HCT116 (cell line): ENCODE data around the gene SLC30A7. TPM values are rescaled to one million over a fixed set of nuclear protein-coding genes. Genes with fewer than 3 reads are reported as not detected.
A peak's percentile ranks its signal among the peaks of the same experiment; 100 is the strongest.

ENCODE experiments used
- ATAC-seq: fragments of 200-7000 bp; cut with Tn5 transposase; 2 replicates; pipeline ENCODE4 v1.9.1; 2020; ENCODE audit warnings: mild to moderate bottlenecking, moderate library complexity
- BruUV-seq: library from RNA; stranded (reverse); fragments of 400-500 nt; replicated peaks from 2 replicates; lab custom pipeline; 2021; lab: Mats Ljungman, UMichigan
- CTCF ChIA-PET: fragments of 300-600 bp; sonication (Branson Sonifier 250); formaldehyde crosslinking; loops from one replicate; lab custom pipeline; 2021; ENCODE audit warnings: antibody characterized with exemption; lab: Charles Lee
- POLR2A ChIA-PET: fragments of 300-600, 350-600 bp; sonication (Branson Sonifier 250); formaldehyde crosslinking; loops from one replicate; lab custom pipeline; 2021; ENCODE audit warnings: antibody characterized with exemption; lab: Charles Lee
- RAD21 ChIA-PET, 2 experiments: fragments of 300-600 bp; sonication (Branson Sonifier 250); formaldehyde crosslinking; loops; one replicate each; lab custom pipeline; 2023; ENCODE audit warnings: low total read pairs in 2 of 2; ENCODE audit not compliant: uncharacterized antibody in 2 of 2, unreplicated experiment in 2 of 2, low non-redundant PET in 1 of 2; lab: Charles Lee
- DNase-seq: peaks from one replicate; pipeline ENCODE4 v3.0.0-alpha.2; 2010; ENCODE audit warnings: low read depth, low spot score
- H2AFZ ChIP-seq: fragments of 200-600 bp; shearing (Covaris generic), sonication (generic); 2 replicates; pipeline ENCODE4 v1.6.1; 2017; ENCODE audit warnings: low read depth, mixed run types, mixed read lengths, antibody characterized with exemption, low read length; ENCODE audit not compliant: poor library complexity, severe bottlenecking
- H3K27ac ChIP-seq: 2 replicates; pipeline ENCODE4 v1.5.1; 2012; ENCODE audit warnings: low read depth, low read length
- H3K27me3 ChIP-seq: fragments of 200-600 bp; sonication (generic); 2 replicates; pipeline ENCODE4 v1.6.1; 2016; ENCODE audit warnings: mixed run types, low read length, mixed read lengths; ENCODE audit not compliant: insufficient read depth
- H3K36me3 ChIP-seq, 2 experiments: fragments of 200-500 bp in 1 of 2; fragments of 200-600 bp in 1 of 2; sonication (Bioruptor generic) in 1 of 2; sonication (generic) in 1 of 2; 2 replicates each; pipeline versions ENCODE4 v1.5.1 to v1.6.1; 2014 to 2016; ENCODE audit warnings: low read length in 2 of 2, inconsistent platforms in 1 of 2, mixed read lengths in 1 of 2, mixed run types in 1 of 2; ENCODE audit not compliant: insufficient read depth in 2 of 2, control insufficient read depth in 1 of 2
- H3K4me1 ChIP-seq, 2 experiments: fragments of 200-600 bp in 1 of 2; sonication (generic) in 1 of 2; 2 replicates each; pipeline versions ENCODE4 v1.5.1 to v1.6.1; 2012 to 2017; ENCODE audit warnings: low read length in 2 of 2, inconsistent platforms in 1 of 2, mild to moderate bottlenecking in 1 of 2, mixed read lengths in 1 of 2, mixed run types in 1 of 2, moderate library complexity in 1 of 2; ENCODE audit not compliant: insufficient read depth in 2 of 2, control insufficient read depth in 1 of 2
- H3K4me2 ChIP-seq: fragments of 200-600 bp; sonication (generic); 2 replicates; pipeline ENCODE4 v1.6.1; 2017; ENCODE audit warnings: mixed run types, low read length, mixed read lengths
- H3K4me3 ChIP-seq, 2 experiments: fragments of 200-600 bp in 1 of 2; sonication (generic) in 1 of 2; replicated peaks in 1 of 2; 2 replicates each; pipeline ENCODE4 v1.5.1; 2011 to 2016; ENCODE audit warnings: low read length in 2 of 2, control low read depth in 1 of 2, low read depth in 1 of 2, mild to moderate bottlenecking in 1 of 2, mixed read lengths in 1 of 2, mixed run types in 1 of 2
- H3K79me2 ChIP-seq: fragments of 200-600 bp; sonication (generic); 2 replicates; pipeline ENCODE4 v1.6.1; 2017; ENCODE audit warnings: mild to moderate bottlenecking, mixed run types, low read length, moderate library complexity, mixed read lengths; ENCODE audit not compliant: insufficient read depth
- H3K9ac ChIP-seq: fragments of 200-600 bp; sonication (generic); 2 replicates; pipeline ENCODE4 v1.6.1; 2016; ENCODE audit warnings: low read length, mixed read lengths
- H3K9me2 ChIP-seq: fragments of 200-600 bp; sonication (generic), shearing (Covaris generic); 2 replicates; pipeline ENCODE4 v1.6.1; 2017; ENCODE audit warnings: mixed run types, mild to moderate bottlenecking, moderate library complexity; ENCODE audit not compliant: insufficient read depth
- H3K9me3 ChIP-seq, 2 experiments: fragments of 200-500 bp in 1 of 2; fragments of 200-600 bp in 1 of 2; sonication (Bioruptor generic) in 1 of 2; sonication (generic) in 1 of 2; 2 replicates each; pipeline ENCODE4 v1.6.1; 2014 to 2017; ENCODE audit warnings: low read length in 2 of 2, mixed read lengths in 2 of 2, inconsistent platforms in 1 of 2, low read depth in 1 of 2, mild to moderate bottlenecking in 1 of 2, mixed run types in 1 of 2, moderate library complexity in 1 of 2; ENCODE audit not compliant: control insufficient read depth in 1 of 2, insufficient read depth in 1 of 2
- H4K20me1 ChIP-seq: fragments of 200-600 bp; sonication (generic), shearing (Covaris generic); 2 replicates; pipeline ENCODE4 v1.6.1; 2017; ENCODE audit warnings: mixed run types, mild to moderate bottlenecking, moderate library complexity; ENCODE audit not compliant: insufficient read depth
- ELF1 ChIP-seq: IDR thresholded peaks from 2 replicates; pipeline ENCODE4 v1.6.1; 2012; ENCODE audit warnings: low read depth, borderline replicate concordance
- EZH2 ChIP-seq: fragments of 200-600 bp; sonication (generic); IDR thresholded peaks from 2 replicates; pipeline ENCODE4 v1.6.1; 2017; ENCODE audit warnings: antibody characterized with exemption, mixed run types
- POLR2AphosphoS5 ChIP-seq: IDR thresholded peaks from 2 replicates; pipeline ENCODE4 v1.6.1; 2011; ENCODE audit warnings: mild to moderate bottlenecking, low read depth, low read length, moderate library complexity
- RAD21 ChIP-seq: IDR thresholded peaks from 2 replicates; pipeline ENCODE4 v1.6.1; 2012; ENCODE audit warnings: low read depth, mild to moderate bottlenecking
- SP1 ChIP-seq: IDR thresholded peaks from 2 replicates; pipeline ENCODE4 v1.6.1; 2012; ENCODE audit warnings: low read depth
- TCF7L2 ChIP-seq: IDR thresholded peaks from 2 replicates; pipeline ENCODE4 v1.7.0; 2011; ENCODE audit warnings: borderline replicate concordance, inconsistent platforms; ENCODE audit not compliant: insufficient read depth, insufficient read length; ENCODE audit errors: extremely low read depth
- YY1 ChIP-seq: IDR thresholded peaks from 2 replicates; pipeline ENCODE4 v1.6.1; 2011; ENCODE audit warnings: low read length, low read depth, moderate library complexity, mild to moderate bottlenecking; ENCODE audit not compliant: insufficient replicate concordance; ENCODE audit errors: extremely low read depth
- ZFX ChIP-seq: fragments of 450-650 bp; IDR thresholded peaks from 2 replicates; pipeline ENCODE4 v1.6.1; 2017
- ZNF274 ChIP-seq: fragments of 200-500 bp; sonication (Bioruptor generic); IDR thresholded peaks from 2 replicates; pipeline ENCODE4 v1.6.1; 2014; ENCODE audit warnings: mild to moderate bottlenecking, low read depth, low read length, inconsistent platforms
- intact Hi-C: fragments of 100-400 bp; cut with micrococcal nuclease; formaldehyde crosslinking; loops from 2 replicates; pipeline ENCODE4 v1.10.0; 2022
- total RNA-seq: library from RNA; stranded (reverse); gene quantifications from one replicate; pipeline ENCODE4 v1.2.1, GENCODE V29; 2021; ENCODE audit not compliant: unreplicated experiment
- TF ChIP-seq, protein P1 (sequence below): IDR thresholded peaks from 2 replicates; pipeline ENCODE4 v1.6.1; 2012
- TF ChIP-seq, protein P2 (sequence below): IDR thresholded peaks from 2 replicates; pipeline ENCODE4 v1.6.1; 2012
- TF ChIP-seq, protein P3 (sequence below): IDR thresholded peaks from 2 replicates; pipeline ENCODE4 v1.6.1; 2011; ENCODE audit warnings: mild to moderate bottlenecking, low read length, moderate library complexity; ENCODE audit not compliant: insufficient replicate concordance; ENCODE audit errors: extremely low read depth
- TF ChIP-seq, protein P4 (sequence below): IDR thresholded peaks from 2 replicates; pipeline ENCODE4 v1.6.1; 2012; ENCODE audit warnings: low read depth

The SLC30A7 gene
- total RNA-seq, 1 experiment from 2014 or later: 23.3 TPM

DNA sequence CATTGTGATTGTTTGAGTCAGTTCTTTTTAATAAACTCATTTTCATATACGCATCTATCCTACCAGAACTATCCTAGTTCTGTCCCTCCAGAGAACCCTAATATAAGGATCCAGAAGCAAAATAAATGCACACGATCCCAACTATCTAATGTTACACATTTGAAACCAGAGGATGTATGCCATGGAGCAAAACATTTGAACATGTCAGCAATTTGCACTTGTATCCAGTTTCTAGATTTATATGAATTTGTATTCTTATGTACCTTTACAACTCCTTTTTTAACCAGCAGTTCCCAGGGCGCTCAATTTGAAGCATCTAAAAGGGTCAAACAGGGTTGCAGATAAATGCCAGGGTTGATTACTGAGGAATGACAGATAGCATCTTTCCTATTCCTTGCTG lies 3.3 kb upstream of the SLC30A7 start:
- no peak overlapping the region for H3K4me3 ChIP-seq
- BruUV-seq: no TSS peak
- DNase-seq (no peak), ATAC-seq (no peak)
- POLR2A ChIA-PET: no interaction called here
- H3K4me1 ChIP-seq: peaks cover 10 to 11% of the 10 kb centered on the region in 2 experiments
- no peak overlapping the region for H3K27ac ChIP-seq
- intact Hi-C loops: no loop called here
- H3K9ac ChIP-seq: no peak overlapping the region
- H2AFZ ChIP-seq: no peak overlapping the region
- H3K9me3 ChIP-seq: peaks cover 0 to 8% of the 10 kb centered on the region in 2 experiments; a peak in 1 of 4 replicates
- H3K79me2 ChIP-seq: peaks cover 40% of the 10 kb centered on the region
- H3K9me2 ChIP-seq: no peaks in the 10 kb centered on the region
- RAD21 ChIA-PET: no interaction called here
- no peaks in the 10 kb centered on the region for H3K27me3 ChIP-seq
- H4K20me1 ChIP-seq: no peaks in the 10 kb centered on the region
- TF ChIP-seq TCF7L2: no peak
- TF ChIP-seq, protein P1, sequence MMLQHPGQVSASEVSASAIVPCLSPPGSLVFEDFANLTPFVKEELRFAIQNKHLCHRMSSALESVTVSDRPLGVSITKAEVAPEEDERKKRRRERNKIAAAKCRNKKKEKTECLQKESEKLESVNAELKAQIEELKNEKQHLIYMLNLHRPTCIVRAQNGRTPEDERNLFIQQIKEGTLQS: no peak
- TF ChIP-seq POLR2AphosphoS5: no peak
- TF ChIP-seq ZNF274: no peak
- TF ChIP-seq, protein P2, sequence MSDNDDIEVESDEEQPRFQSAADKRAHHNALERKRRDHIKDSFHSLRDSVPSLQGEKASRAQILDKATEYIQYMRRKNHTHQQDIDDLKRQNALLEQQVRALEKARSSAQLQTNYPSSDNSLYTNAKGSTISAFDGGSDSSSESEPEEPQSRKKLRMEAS: no peak
- TF ChIP-seq RAD21: no peak
- TF ChIP-seq ZFX: no peak
- TF ChIP-seq EZH2: no peak
- no peaks in the 10 kb centered on the region; a peak in 1 of 4 replicates for H3K36me3 ChIP-seq
- CTCF ChIA-PET: no interaction called here
- H3K4me2 ChIP-seq: no peak overlapping the region

DNA sequence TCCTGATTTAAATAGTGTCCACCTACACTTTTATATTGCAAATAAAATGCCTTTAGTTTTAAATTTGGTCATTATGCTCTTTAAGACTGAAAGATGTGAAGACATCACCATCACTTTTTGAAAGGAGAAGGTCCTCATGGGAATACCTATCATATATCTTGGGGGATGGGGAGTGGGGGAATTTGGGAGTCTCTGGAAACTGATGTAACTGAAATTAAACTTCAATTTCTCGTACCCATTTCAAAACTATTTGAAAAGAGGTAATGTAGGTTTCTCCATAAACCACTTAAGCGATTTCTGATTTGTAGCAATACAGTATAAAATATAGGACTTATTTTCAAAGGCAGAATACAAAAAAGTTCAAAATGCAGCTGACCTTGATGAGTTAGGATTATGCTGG lies 2.2 kb upstream of the SLC30A7 start:
- H3K4me2 ChIP-seq: peak overlapping the region; percentile 82
- ATAC-seq (no peak), DNase-seq (no peak)
- no peaks in the 10 kb centered on the region for H3K27me3 ChIP-seq
- H3K36me3 ChIP-seq: no peaks in the 10 kb centered on the region; a peak in 1 of 4 replicates
- no peaks in the 10 kb centered on the region for H4K20me1 ChIP-seq
- POLR2A ChIA-PET: no interaction called here
- H3K9ac ChIP-seq: peak overlapping the region; percentile 89
- H3K9me3 ChIP-seq: peaks cover 0 to 8% of the 10 kb centered on the region in 2 experiments; a peak in 1 of 4 replicates
- no peak overlapping the region for H2AFZ ChIP-seq
- no peak overlapping the region; the same call in 1 of the 2 replicates for H3K27ac ChIP-seq
- peak overlapping the region; percentile 89 to 95 for H3K4me3 ChIP-seq
- RAD21 ChIA-PET: no interaction called here
- peaks cover 10 to 11% of the 10 kb centered on the region in 2 experiments for H3K4me1 ChIP-seq
- BruUV-seq: no TSS peak
- H3K9me2 ChIP-seq: no peaks in the 10 kb centered on the region
- CTCF ChIA-PET: interaction anchor here (1.7 to 1.8 kb wide), 2 partner anchors 395 to 438 kb away, joined by 4 to 7 read pairs; no protein-coding TSS in a partner anchor
- peaks cover 51% of the 10 kb centered on the region for H3K79me2 ChIP-seq
- TF ChIP-seq SP1: no peak
- no peak for TF ChIP-seq YY1
- TF ChIP-seq POLR2AphosphoS5: no peak
- TF ChIP-seq ELF1: no peak
- TF ChIP-seq, protein P3, sequence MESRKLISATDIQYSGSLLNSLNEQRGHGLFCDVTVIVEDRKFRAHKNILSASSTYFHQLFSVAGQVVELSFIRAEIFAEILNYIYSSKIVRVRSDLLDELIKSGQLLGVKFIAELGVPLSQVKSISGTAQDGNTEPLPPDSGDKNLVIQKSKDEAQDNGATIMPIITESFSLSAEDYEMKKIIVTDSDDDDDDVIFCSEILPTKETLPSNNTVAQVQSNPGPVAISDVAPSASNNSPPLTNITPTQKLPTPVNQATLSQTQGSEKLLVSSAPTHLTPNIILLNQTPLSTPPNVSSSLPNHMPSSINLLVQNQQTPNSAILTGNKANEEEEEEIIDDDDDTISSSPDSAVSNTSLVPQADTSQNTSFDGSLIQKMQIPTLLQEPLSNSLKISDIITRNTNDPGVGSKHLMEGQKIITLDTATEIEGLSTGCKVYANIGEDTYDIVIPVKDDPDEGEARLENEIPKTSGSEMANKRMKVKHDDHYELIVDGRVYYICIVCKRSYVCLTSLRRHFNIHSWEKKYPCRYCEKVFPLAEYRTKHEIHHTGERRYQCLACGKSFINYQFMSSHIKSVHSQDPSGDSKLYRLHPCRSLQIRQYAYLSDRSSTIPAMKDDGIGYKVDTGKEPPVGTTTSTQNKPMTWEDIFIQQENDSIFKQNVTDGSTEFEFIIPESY: no peak
- TF ChIP-seq, protein P4, sequence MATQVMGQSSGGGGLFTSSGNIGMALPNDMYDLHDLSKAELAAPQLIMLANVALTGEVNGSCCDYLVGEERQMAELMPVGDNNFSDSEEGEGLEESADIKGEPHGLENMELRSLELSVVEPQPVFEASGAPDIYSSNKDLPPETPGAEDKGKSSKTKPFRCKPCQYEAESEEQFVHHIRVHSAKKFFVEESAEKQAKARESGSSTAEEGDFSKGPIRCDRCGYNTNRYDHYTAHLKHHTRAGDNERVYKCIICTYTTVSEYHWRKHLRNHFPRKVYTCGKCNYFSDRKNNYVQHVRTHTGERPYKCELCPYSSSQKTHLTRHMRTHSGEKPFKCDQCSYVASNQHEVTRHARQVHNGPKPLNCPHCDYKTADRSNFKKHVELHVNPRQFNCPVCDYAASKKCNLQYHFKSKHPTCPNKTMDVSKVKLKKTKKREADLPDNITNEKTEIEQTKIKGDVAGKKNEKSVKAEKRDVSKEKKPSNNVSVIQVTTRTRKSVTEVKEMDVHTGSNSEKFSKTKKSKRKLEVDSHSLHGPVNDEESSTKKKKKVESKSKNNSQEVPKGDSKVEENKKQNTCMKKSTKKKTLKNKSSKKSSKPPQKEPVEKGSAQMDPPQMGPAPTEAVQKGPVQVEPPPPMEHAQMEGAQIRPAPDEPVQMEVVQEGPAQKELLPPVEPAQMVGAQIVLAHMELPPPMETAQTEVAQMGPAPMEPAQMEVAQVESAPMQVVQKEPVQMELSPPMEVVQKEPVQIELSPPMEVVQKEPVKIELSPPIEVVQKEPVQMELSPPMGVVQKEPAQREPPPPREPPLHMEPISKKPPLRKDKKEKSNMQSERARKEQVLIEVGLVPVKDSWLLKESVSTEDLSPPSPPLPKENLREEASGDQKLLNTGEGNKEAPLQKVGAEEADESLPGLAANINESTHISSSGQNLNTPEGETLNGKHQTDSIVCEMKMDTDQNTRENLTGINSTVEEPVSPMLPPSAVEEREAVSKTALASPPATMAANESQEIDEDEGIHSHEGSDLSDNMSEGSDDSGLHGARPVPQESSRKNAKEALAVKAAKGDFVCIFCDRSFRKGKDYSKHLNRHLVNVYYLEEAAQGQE: no peak
- intact Hi-C loops: no loop called here
